Measurements from ENCODE around the gene GSDME. TPM values are rescaled to one million over a fixed set of nuclear protein-coding genes. Genes with fewer than 3 reads are reported as not detected.

The GSDME gene
- total RNA-seq, 1 experiment from 2014 or later, result 4.5 TPM

DNA sequence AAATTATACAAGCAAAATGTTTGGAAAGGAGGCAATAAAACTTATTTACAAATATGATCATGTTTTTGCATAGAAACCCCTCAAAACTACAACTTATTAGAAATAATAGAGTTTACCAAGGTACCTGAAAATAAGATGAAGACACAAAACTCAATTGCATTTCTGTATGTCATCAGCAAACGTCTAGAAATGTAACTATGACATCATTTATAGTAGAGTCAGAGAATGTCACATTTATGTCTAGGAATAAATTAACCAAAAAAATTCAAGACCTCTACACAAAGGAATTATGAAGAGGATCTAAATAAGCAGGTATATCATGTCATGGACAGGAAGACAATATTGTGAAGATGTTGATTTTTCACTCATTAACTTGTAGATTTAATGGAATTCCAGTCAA lies 103.0 kb downstream of the GSDME start:
- Histone ChIP-seq H3K27me3 (ENCODE audit: control insufficient read depth, insufficient read depth, low read length) (no peaks in the 10 kb centered on the region), H3K36me3 (ENCODE audit: control insufficient read depth, insufficient read depth, low read length) (no peaks in the 10 kb centered on the region; the same call in 1 of the 2 replicates), H3K4me3 (ENCODE audit: low read depth in 2 of 2, low read length in 2 of 2) (no peak overlapping the region), H3K27ac (ENCODE audit: low read length) (no peak overlapping the region), H3K9me3 (ENCODE audit: control insufficient read depth, insufficient read depth, low read depth, low read length) (no peaks in the 10 kb centered on the region), H3K4me1 (ENCODE audit: control insufficient read depth, insufficient read depth, low read length) (0 out of 2 replicates have a peak, but pooled peaks cover 5% of the 10 kb centered on the region)
- no TSS peak for BruUV-seq (replicated peaks)
- ChIA-PET POLR2A (no interaction called here), CTCF (no interaction called here)
- no peak for DNase-seq (ENCODE audit: low read depth, low spot score)
- intact Hi-C loops (cut with micrococcal nuclease; ENCODE audit: unreplicated experiment) (loop anchor here (10.0 kb wide), 1 partner anchor 60 kb away; no protein-coding TSS in a partner anchor), in situ Hi-C loops (cut with HindIII; ENCODE audit: low pct_unique_long_range_greater_than_20kb, low sequenced_read_pairs) (no loop called here)
- TF ChIP-seq, protein P1, sequence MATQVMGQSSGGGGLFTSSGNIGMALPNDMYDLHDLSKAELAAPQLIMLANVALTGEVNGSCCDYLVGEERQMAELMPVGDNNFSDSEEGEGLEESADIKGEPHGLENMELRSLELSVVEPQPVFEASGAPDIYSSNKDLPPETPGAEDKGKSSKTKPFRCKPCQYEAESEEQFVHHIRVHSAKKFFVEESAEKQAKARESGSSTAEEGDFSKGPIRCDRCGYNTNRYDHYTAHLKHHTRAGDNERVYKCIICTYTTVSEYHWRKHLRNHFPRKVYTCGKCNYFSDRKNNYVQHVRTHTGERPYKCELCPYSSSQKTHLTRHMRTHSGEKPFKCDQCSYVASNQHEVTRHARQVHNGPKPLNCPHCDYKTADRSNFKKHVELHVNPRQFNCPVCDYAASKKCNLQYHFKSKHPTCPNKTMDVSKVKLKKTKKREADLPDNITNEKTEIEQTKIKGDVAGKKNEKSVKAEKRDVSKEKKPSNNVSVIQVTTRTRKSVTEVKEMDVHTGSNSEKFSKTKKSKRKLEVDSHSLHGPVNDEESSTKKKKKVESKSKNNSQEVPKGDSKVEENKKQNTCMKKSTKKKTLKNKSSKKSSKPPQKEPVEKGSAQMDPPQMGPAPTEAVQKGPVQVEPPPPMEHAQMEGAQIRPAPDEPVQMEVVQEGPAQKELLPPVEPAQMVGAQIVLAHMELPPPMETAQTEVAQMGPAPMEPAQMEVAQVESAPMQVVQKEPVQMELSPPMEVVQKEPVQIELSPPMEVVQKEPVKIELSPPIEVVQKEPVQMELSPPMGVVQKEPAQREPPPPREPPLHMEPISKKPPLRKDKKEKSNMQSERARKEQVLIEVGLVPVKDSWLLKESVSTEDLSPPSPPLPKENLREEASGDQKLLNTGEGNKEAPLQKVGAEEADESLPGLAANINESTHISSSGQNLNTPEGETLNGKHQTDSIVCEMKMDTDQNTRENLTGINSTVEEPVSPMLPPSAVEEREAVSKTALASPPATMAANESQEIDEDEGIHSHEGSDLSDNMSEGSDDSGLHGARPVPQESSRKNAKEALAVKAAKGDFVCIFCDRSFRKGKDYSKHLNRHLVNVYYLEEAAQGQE (IDR thresholded peaks at IDR 0.05; ENCODE audit: insufficient read depth in 1 of 2, low read depth in 2 of 2, low read length in 1 of 2), result no peak
- no peak for ATAC-seq

GRCh38 chr7:24653316-24654085 lies 103.8 kb downstream of the GSDME start:
- peak overlapping the region; percentile 2; the same call in 1 of the 2 replicates for H3K27ac ChIP-seq (ENCODE audit: low read length)
- in situ Hi-C loops (cut with HindIII; ENCODE audit: low pct_unique_long_range_greater_than_20kb, low sequenced_read_pairs), result no loop called here
- intact Hi-C loops (cut with micrococcal nuclease; ENCODE audit: unreplicated experiment), result loop anchor here (10.0 kb wide), 1 partner anchor 61 kb away; no protein-coding TSS in a partner anchor
- no TSS peak for BruUV-seq (replicated peaks)
- 0 out of 2 replicates have a peak, but pooled peaks cover 5% of the 10 kb centered on the region for H3K4me1 ChIP-seq (ENCODE audit: control insufficient read depth, insufficient read depth, low read length)
- TF ChIP-seq SIN3A (IDR thresholded peaks at IDR 0.05; ENCODE audit: borderline replicate concordance, insufficient read depth, low read depth, low read length) (no peak), TCF7L2 (IDR thresholded peaks at IDR 0.05; ENCODE audit: low read depth, low read length) (no peak), POLR2AphosphoS5 (IDR thresholded peaks at IDR 0.05; ENCODE audit: low read depth, low read length) (no peak)
- TF ChIP-seq, protein P1 (IDR thresholded peaks at IDR 0.05; ENCODE audit: insufficient read depth in 1 of 2, low read depth in 2 of 2, low read length in 1 of 2), result no peak
- TF ChIP-seq, protein P2, sequence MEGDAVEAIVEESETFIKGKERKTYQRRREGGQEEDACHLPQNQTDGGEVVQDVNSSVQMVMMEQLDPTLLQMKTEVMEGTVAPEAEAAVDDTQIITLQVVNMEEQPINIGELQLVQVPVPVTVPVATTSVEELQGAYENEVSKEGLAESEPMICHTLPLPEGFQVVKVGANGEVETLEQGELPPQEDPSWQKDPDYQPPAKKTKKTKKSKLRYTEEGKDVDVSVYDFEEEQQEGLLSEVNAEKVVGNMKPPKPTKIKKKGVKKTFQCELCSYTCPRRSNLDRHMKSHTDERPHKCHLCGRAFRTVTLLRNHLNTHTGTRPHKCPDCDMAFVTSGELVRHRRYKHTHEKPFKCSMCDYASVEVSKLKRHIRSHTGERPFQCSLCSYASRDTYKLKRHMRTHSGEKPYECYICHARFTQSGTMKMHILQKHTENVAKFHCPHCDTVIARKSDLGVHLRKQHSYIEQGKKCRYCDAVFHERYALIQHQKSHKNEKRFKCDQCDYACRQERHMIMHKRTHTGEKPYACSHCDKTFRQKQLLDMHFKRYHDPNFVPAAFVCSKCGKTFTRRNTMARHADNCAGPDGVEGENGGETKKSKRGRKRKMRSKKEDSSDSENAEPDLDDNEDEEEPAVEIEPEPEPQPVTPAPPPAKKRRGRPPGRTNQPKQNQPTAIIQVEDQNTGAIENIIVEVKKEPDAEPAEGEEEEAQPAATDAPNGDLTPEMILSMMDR (IDR thresholded peaks at IDR 0.05), result no peak
- H3K36me3 ChIP-seq (ENCODE audit: control insufficient read depth, insufficient read depth, low read length), result no peaks in the 10 kb centered on the region; the same call in 1 of the 2 replicates
- ATAC-seq (no peak), DNase-seq (ENCODE audit: low read depth, low spot score) (no peak)
- H3K4me3 ChIP-seq (ENCODE audit: low read depth in 2 of 2, low read length in 2 of 2), result no peak overlapping the region
- CTCF ChIA-PET, result no interaction called here
- H3K9me3 ChIP-seq (ENCODE audit: control insufficient read depth, insufficient read depth, low read depth, low read length), result no peaks in the 10 kb centered on the region
- POLR2A ChIA-PET, result interaction anchor here (0.6 kb wide), 1 partner anchor 51 kb away, joined by 5 read pairs; no protein-coding TSS in a partner anchor
- no peaks in the 10 kb centered on the region for H3K27me3 ChIP-seq (ENCODE audit: control insufficient read depth, insufficient read depth, low read length)
